Calu3 (cell line): ENCODE data around the gene PTPRC. TPM values are rescaled to one million over a fixed set of nuclear protein-coding genes. Genes with fewer than 3 reads are reported as not detected.

Experiments used
- BruUV-seq: library from RNA; stranded (reverse); fragments of 400-500 nt; replicated peaks from 2 replicates; lab custom pipeline; 2021; lab: Mats Ljungman, UMichigan
- CTCF ChIA-PET: fragments of 300-600 bp; sonication (Branson Sonifier 250); formaldehyde crosslinking; loops from one replicate; lab custom pipeline; 2022; ENCODE audit warnings: antibody characterized with exemption; lab: Charles Lee
- DNase-seq: peaks from one replicate; pipeline ENCODE4 v3.0.0; 2022
- H3K27ac Mint-ChIP-seq: one replicate; pipeline ENCODE4 v1.8.0; 2022; ENCODE audit warnings: mixed read lengths; ENCODE audit not compliant: unreplicated experiment
- H3K27me3 Mint-ChIP-seq: one replicate; pipeline ENCODE4 v1.8.0; 2022; ENCODE audit warnings: mixed read lengths; ENCODE audit not compliant: unreplicated experiment
- H3K36me3 Mint-ChIP-seq: one replicate; pipeline ENCODE4 v1.8.0; 2022; ENCODE audit warnings: mild to moderate bottlenecking, moderate library complexity, mixed read lengths; ENCODE audit not compliant: insufficient read depth, unreplicated experiment
- H3K4me1 Mint-ChIP-seq: one replicate; pipeline ENCODE4 v1.8.0; 2022; ENCODE audit warnings: mild to moderate bottlenecking, low read depth, mixed read lengths; ENCODE audit not compliant: unreplicated experiment
- H3K4me3 Mint-ChIP-seq: one replicate; pipeline ENCODE4 v1.8.0; 2022; ENCODE audit warnings: mild to moderate bottlenecking, low read depth, moderate library complexity, mixed read lengths; ENCODE audit not compliant: unreplicated experiment
- H3K9me3 Mint-ChIP-seq: one replicate; pipeline ENCODE4 v1.8.0; 2022; ENCODE audit warnings: low read depth, mixed read lengths; ENCODE audit not compliant: unreplicated experiment
- CTCF ChIP-seq: fragments of 200-600 bp; IDR thresholded peaks from one replicate; pipeline ENCODE4 v1.8.0; 2022; ENCODE audit warnings: antibody characterized with exemption; ENCODE audit not compliant: unreplicated experiment
- intact Hi-C: fragments of 100-400 bp; cut with micrococcal nuclease; formaldehyde crosslinking; loops from one replicate; pipeline ENCODE4 v1.10.0; 2022; ENCODE audit not compliant: unreplicated experiment
- total RNA-seq: library from RNA; stranded (reverse); gene quantifications from 2 replicates; pipeline ENCODE4 v1.2.3, GENCODE V29; 2022

The PTPRC gene
- total RNA-seq, 1 experiment from 2014 or later: not detected

- CTCF ChIA-PET: no interaction called here
- Mint-ChIP-seq H3K27ac (no peak overlapping the region), H3K4me3 (no peak overlapping the region), H3K36me3 (no peaks in the 10 kb centered on the region), H3K27me3 (no peaks in the 10 kb centered on the region), H3K9me3 (no peaks in the 10 kb centered on the region), H3K4me1 (no peaks in the 10 kb centered on the region)
- intact Hi-C loops: no loop called here
- no peak for TF ChIP-seq CTCF
- no peak for DNase-seq
- BruUV-seq: no TSS peak
Observed at GRCh38 chr1:198693321-198693720, 54.5 kb downstream of the PTPRC start.

- intact Hi-C loops: no loop called here
- DNase-seq: no peak
- CTCF ChIA-PET: no interaction called here
- Mint-ChIP-seq H3K36me3 (peaks cover 5% of the 10 kb centered on the region), H3K4me1 (peaks cover 7% of the 10 kb centered on the region), H3K27ac (no peak overlapping the region), H3K4me3 (no peak overlapping the region), H3K9me3 (no peaks in the 10 kb centered on the region), H3K27me3 (no peaks in the 10 kb centered on the region)
- BruUV-seq: no TSS peak
- TF ChIP-seq CTCF: no peak
Observed at GRCh38 chr1:198694542-198694941, 55.7 kb downstream of the PTPRC start.

GRCh38 chr1:198696211-198696610 is 57.4 kb downstream of the PTPRC start:
- no TSS peak for BruUV-seq
- H3K4me3 Mint-ChIP-seq: no peak overlapping the region
- H3K27ac Mint-ChIP-seq: no peak overlapping the region
- CTCF ChIA-PET: no interaction called here
- DNase-seq: no peak
- H3K36me3 Mint-ChIP-seq: peaks cover 7% of the 10 kb centered on the region
- TF ChIP-seq CTCF: no peak
- intact Hi-C loops: no loop called here
- H3K9me3 Mint-ChIP-seq: no peaks in the 10 kb centered on the region
- no peaks in the 10 kb centered on the region for H3K27me3 Mint-ChIP-seq
- H3K4me1 Mint-ChIP-seq: peaks cover 24% of the 10 kb centered on the region

- Mint-ChIP-seq H3K4me3 (peak overlapping the region; percentile 33), H3K27ac (peak overlapping the region; percentile 84), H3K27me3 (no peaks in the 10 kb centered on the region), H3K4me1 (peaks cover 24% of the 10 kb centered on the region), H3K36me3 (peaks cover 7% of the 10 kb centered on the region), H3K9me3 (no peaks in the 10 kb centered on the region)
- BruUV-seq: no TSS peak
- peak; percentile 90 for TF ChIP-seq CTCF
- CTCF ChIA-PET: interaction anchor here (0.6 to 1.0 kb wide), 3 partner anchors 13 to 466 kb away, joined by 3 to 12 read pairs (median 5); no protein-coding TSS in a partner anchor
- DNase-seq: peak; percentile 82
- intact Hi-C loops: loop anchor here (1.0 kb wide), 1 partner anchor 1178 kb away; no protein-coding TSS in a partner anchor
Observed at GRCh38 chr1:198699167-198700015, 60.6 kb downstream of the PTPRC start.
